Neuronal stem cell (in vitro differentiated cells): ENCODE results near the gene CLEC10A.

Source experiments
- DNase-seq: peaks from one replicate; pipeline ENCODE4 v3.0.0-alpha.2; 2013; ENCODE audit warnings: low spot score
- H2AFZ ChIP-seq: one replicate; pipeline ENCODE4 v1.6.1; 2013; ENCODE audit warnings: mild to moderate bottlenecking, low read length, inconsistent platforms
- H2AK5ac ChIP-seq: 2 replicates; pipeline ENCODE4 v1.6.1; 2013; ENCODE audit warnings: low read depth, mild to moderate bottlenecking, inconsistent platforms, low read length, moderate library complexity, mixed read lengths
- H2BK120ac ChIP-seq: 2 replicates; pipeline ENCODE4 v1.6.1; 2013; ENCODE audit warnings: low read depth, mild to moderate bottlenecking, inconsistent platforms, low read length, moderate library complexity, mixed read lengths
- H2BK12ac ChIP-seq: one replicate; pipeline ENCODE4 v1.6.1; 2013; ENCODE audit warnings: low read length, inconsistent platforms
- H2BK15ac ChIP-seq: 2 replicates; pipeline ENCODE4 v1.6.1; 2013; ENCODE audit warnings: mild to moderate bottlenecking, low read length, inconsistent platforms, mixed read lengths
- H2BK5ac ChIP-seq: one replicate; pipeline ENCODE4 v1.6.1; 2013; ENCODE audit warnings: inconsistent platforms, mild to moderate bottlenecking, low read length, moderate library complexity
- H3K14ac ChIP-seq: one replicate; pipeline ENCODE4 v1.6.1; 2013; ENCODE audit warnings: low read length, inconsistent platforms
- H3K18ac ChIP-seq: 2 replicates; pipeline ENCODE4 v1.6.1; 2013; ENCODE audit warnings: low read length, inconsistent platforms
- H3K23ac ChIP-seq: 2 replicates; pipeline ENCODE4 v1.6.1; 2013; ENCODE audit warnings: low read depth, mild to moderate bottlenecking, mixed read lengths, low read length, inconsistent platforms; ENCODE audit not compliant: poor library complexity
- H3K27ac ChIP-seq: replicated peaks from 3 replicates; pipeline ENCODE4 v1.5.1; 2013; ENCODE audit warnings: low read length, inconsistent platforms
- H3K27me3 ChIP-seq, 3 experiments: 2 replicates each; pipeline ENCODE4 v1.6.1; 2013; ENCODE audit warnings: low read length in 3 of 3, mild to moderate bottlenecking in 2 of 3, inconsistent platforms in 1 of 3, low read depth in 1 of 3, mixed read lengths in 1 of 3, moderate library complexity in 1 of 3; ENCODE audit not compliant: control insufficient read depth in 3 of 3, insufficient read depth in 3 of 3
- H3K36me3 ChIP-seq, 2 donors: replicated peaks in 1 of 2; 2 replicates each; pipeline ENCODE4 v1.6.1; 2013; ENCODE audit warnings: low read length in 2 of 2; ENCODE audit not compliant: control insufficient read depth in 2 of 2, insufficient read depth in 2 of 2
- H3K4ac ChIP-seq: 2 replicates; pipeline ENCODE4 v1.6.1; 2013; ENCODE audit warnings: inconsistent platforms, mild to moderate bottlenecking, low read length, moderate library complexity
- H3K4me1 ChIP-seq, 2 donors: 1 replicate in 1 of 2; 2 replicates in 1 of 2; pipeline ENCODE4 v1.6.1; 2013; ENCODE audit warnings: low read length in 2 of 2, low read depth in 1 of 2; ENCODE audit not compliant: control insufficient read depth in 2 of 2, insufficient read depth in 1 of 2
- H3K4me2 ChIP-seq: one replicate; pipeline ENCODE4 v1.6.1; 2013; ENCODE audit warnings: mild to moderate bottlenecking, low read length, inconsistent platforms; ENCODE audit not compliant: insufficient read depth, poor library complexity, severe bottlenecking
- H3K4me3 ChIP-seq, 2 donors: 2 replicates each; pipeline ENCODE4 v1.5.1; 2013; ENCODE audit warnings: low read length in 2 of 2, mild to moderate bottlenecking in 2 of 2, inconsistent platforms in 1 of 2, moderate library complexity in 1 of 2
- H3K79me1 ChIP-seq: one replicate; pipeline ENCODE4 v1.6.1; 2013; ENCODE audit warnings: low read depth, mild to moderate bottlenecking, inconsistent platforms, low read length, moderate library complexity
- H3K9ac ChIP-seq: one replicate; pipeline ENCODE4 v1.6.1; 2013; ENCODE audit warnings: mild to moderate bottlenecking, low read depth, low read length, inconsistent platforms; ENCODE audit not compliant: poor library complexity
- H3K9me3 ChIP-seq, 2 donors: replicated peaks in 1 of 2; 2 replicates each; pipeline versions ENCODE3 to v1.6.1; 2013; ENCODE audit warnings: low read length in 2 of 2, mild to moderate bottlenecking in 2 of 2, inconsistent platforms in 1 of 2, low read depth in 1 of 2, mixed read lengths in 1 of 2, moderate library complexity in 1 of 2; ENCODE audit not compliant: control insufficient read depth in 2 of 2, insufficient read depth in 1 of 2
- H4K8ac ChIP-seq: one replicate; pipeline ENCODE4 v1.6.1; 2013; ENCODE audit warnings: low read depth, mild to moderate bottlenecking, inconsistent platforms, low read length, moderate library complexity
- H4K91ac ChIP-seq: one replicate; pipeline ENCODE4 v1.6.1; 2013; ENCODE audit warnings: low read length, low read depth, mild to moderate bottlenecking, inconsistent platforms; ENCODE audit not compliant: poor library complexity
- WGBS, 2 donors: extraction: QIAGEN DNeasy Blood & Tissue Kit; methylation state at CpG; one replicate each; pipeline ENCODE4 v1.1.7; 2013; ENCODE audit warnings: missing lambda C conversion rate in 2 of 2, mixed read lengths in 1 of 2; ENCODE audit not compliant: insufficient read length in 2 of 2, insufficient replicate concordance in 1 of 2; ENCODE audit errors: extremely low coverage in 2 of 2; 5-methylcytosine and 5-hydroxymethylcytosine counted together

Gene CLEC10A

GRCh38 chr17:7081341-7082062, 1.5 kb upstream of the CLEC10A start:
- peaks cover 0 to 7% (median 0%) of the 10 kb centered on the region in 3 experiments for H3K27me3 ChIP-seq
- no peak overlapping the region for H3K18ac ChIP-seq
- no peak overlapping the region for H4K91ac ChIP-seq
- no peak overlapping the region for H3K4ac ChIP-seq
- H2BK15ac ChIP-seq: no peak overlapping the region
- H2AFZ ChIP-seq: no peak overlapping the region
- H3K14ac ChIP-seq: no peak overlapping the region
- H3K4me1 ChIP-seq: no peaks in the 10 kb centered on the region
- WGBS, 2 donors: 100% methylated on average over 3 of the region's 16 CpGs; no CpG with 5 or more reads in 1 of the 2 donors
- H3K27ac ChIP-seq: no peak overlapping the region
- H2AK5ac ChIP-seq: no peak overlapping the region
- H3K9me3 ChIP-seq: no peaks in the 10 kb centered on the region
- no peak overlapping the region for H2BK5ac ChIP-seq
- H3K79me1 ChIP-seq: no peaks in the 10 kb centered on the region
- no peak overlapping the region for H3K23ac ChIP-seq
- no peak overlapping the region for H3K9ac ChIP-seq
- H3K4me3 ChIP-seq: peak overlapping the region in 1 of 2 donors; percentile 43
- H2BK120ac ChIP-seq: no peak overlapping the region
- no peaks in the 10 kb centered on the region for H3K36me3 ChIP-seq
- no peak overlapping the region for H2BK12ac ChIP-seq
- DNase-seq: no peak
- H4K8ac ChIP-seq: no peak overlapping the region
- no peak overlapping the region for H3K4me2 ChIP-seq

- no peak overlapping the region for H2BK120ac ChIP-seq
- no peak overlapping the region for H4K91ac ChIP-seq
- H3K4me2 ChIP-seq: no peak overlapping the region
- H3K27me3 ChIP-seq: peaks cover 0 to 11% (median 0%) of the 10 kb centered on the region in 3 experiments
- no peak overlapping the region for H2BK12ac ChIP-seq
- H3K9ac ChIP-seq: no peak overlapping the region
- no peaks in the 10 kb centered on the region for H3K79me1 ChIP-seq
- no peak overlapping the region for H2BK5ac ChIP-seq
- no peaks in the 10 kb centered on the region for H3K4me1 ChIP-seq
- H3K4ac ChIP-seq: no peak overlapping the region
- H3K14ac ChIP-seq: no peak overlapping the region
- no peak overlapping the region for H2AK5ac ChIP-seq
- no peaks in the 10 kb centered on the region for H3K36me3 ChIP-seq
- no peak overlapping the region for H2AFZ ChIP-seq
- H3K23ac ChIP-seq: no peak overlapping the region
- H4K8ac ChIP-seq: no peak overlapping the region
- no peak overlapping the region for H3K4me3 ChIP-seq
- H3K18ac ChIP-seq: no peak overlapping the region
- no peak for DNase-seq
- no peak overlapping the region for H2BK15ac ChIP-seq
- H3K27ac ChIP-seq: no peak overlapping the region
- H3K9me3 ChIP-seq: no peaks in the 10 kb centered on the region
- no CpG with 5 or more reads among the region's 10 CpGs for WGBS, 2 donors
Measured at GRCh38 chr17:7080456-7081041, 498 bp upstream of the CLEC10A start.

GRCh38 chr17:7078711-7079110, 1.3 kb downstream of the CLEC10A start:
- no peaks in the 10 kb centered on the region for H3K4me1 ChIP-seq
- no peak overlapping the region for H3K4me2 ChIP-seq
- H3K27ac ChIP-seq: no peak overlapping the region
- H3K14ac ChIP-seq: no peak overlapping the region
- no CpG with 5 or more reads among the region's 10 CpGs for WGBS, 2 donors
- no peaks in the 10 kb centered on the region for H3K79me1 ChIP-seq
- H2AFZ ChIP-seq: no peak overlapping the region
- no peak overlapping the region for H3K4ac ChIP-seq
- H3K27me3 ChIP-seq: peaks cover 0 to 13% (median 0%) of the 10 kb centered on the region in 3 experiments
- no peak overlapping the region for H4K8ac ChIP-seq
- H3K9me3 ChIP-seq: no peaks in the 10 kb centered on the region
- no peak overlapping the region for H2BK15ac ChIP-seq
- no peak overlapping the region for H2BK5ac ChIP-seq
- H3K36me3 ChIP-seq: no peaks in the 10 kb centered on the region
- H2BK12ac ChIP-seq: no peak overlapping the region
- peak overlapping the region; percentile 0 for H3K9ac ChIP-seq
- no peak overlapping the region for H3K4me3 ChIP-seq
- H2BK120ac ChIP-seq: no peak overlapping the region
- H4K91ac ChIP-seq: no peak overlapping the region
- no peak for DNase-seq
- no peak overlapping the region for H3K18ac ChIP-seq
- H2AK5ac ChIP-seq: no peak overlapping the region
- H3K23ac ChIP-seq: no peak overlapping the region

GRCh38 chr17:7077911-7078546, 2.0 kb downstream of the CLEC10A start:
- H3K23ac ChIP-seq: no peak overlapping the region
- H4K91ac ChIP-seq: no peak overlapping the region
- no peak overlapping the region for H3K9ac ChIP-seq
- no peak for DNase-seq
- H3K18ac ChIP-seq: no peak overlapping the region
- no peaks in the 10 kb centered on the region for H3K36me3 ChIP-seq
- H3K14ac ChIP-seq: no peak overlapping the region
- no CpG with 5 or more reads among the region's 7 CpGs for WGBS, 2 donors
- H2AK5ac ChIP-seq: no peak overlapping the region
- no peak overlapping the region for H3K4ac ChIP-seq
- H3K4me3 ChIP-seq: no peak overlapping the region
- no peaks in the 10 kb centered on the region for H3K4me1 ChIP-seq
- no peak overlapping the region for H3K27ac ChIP-seq
- no peak overlapping the region for H3K4me2 ChIP-seq
- H3K27me3 ChIP-seq: peaks cover 0 to 13% (median 0%) of the 10 kb centered on the region in 3 experiments
- no peak overlapping the region for H2BK120ac ChIP-seq
- H3K79me1 ChIP-seq: no peaks in the 10 kb centered on the region
- H3K9me3 ChIP-seq: no peaks in the 10 kb centered on the region
- H4K8ac ChIP-seq: no peak overlapping the region
- H2BK15ac ChIP-seq: no peak overlapping the region
- H2BK12ac ChIP-seq: no peak overlapping the region
- H2BK5ac ChIP-seq: no peak overlapping the region
- H2AFZ ChIP-seq: no peak overlapping the region
